GM18511 (cell line): ENCODE data around the gene RASAL2.
"Not testable (repeated sequence)": the region's sequence is repeated elsewhere in the genome, so short reads cannot be mapped to it uniquely, and the experiment has no call there.

ENCODE experiments used
- ATAC-seq: cut with Tn5 transposase; IDR thresholded peaks from one replicate; pipeline ENCODE4 v1.9.1; 2021; ENCODE audit warnings: mild to moderate bottlenecking, moderate library complexity; ENCODE audit not compliant: unreplicated experiment

RASAL2 gene

DNA sequence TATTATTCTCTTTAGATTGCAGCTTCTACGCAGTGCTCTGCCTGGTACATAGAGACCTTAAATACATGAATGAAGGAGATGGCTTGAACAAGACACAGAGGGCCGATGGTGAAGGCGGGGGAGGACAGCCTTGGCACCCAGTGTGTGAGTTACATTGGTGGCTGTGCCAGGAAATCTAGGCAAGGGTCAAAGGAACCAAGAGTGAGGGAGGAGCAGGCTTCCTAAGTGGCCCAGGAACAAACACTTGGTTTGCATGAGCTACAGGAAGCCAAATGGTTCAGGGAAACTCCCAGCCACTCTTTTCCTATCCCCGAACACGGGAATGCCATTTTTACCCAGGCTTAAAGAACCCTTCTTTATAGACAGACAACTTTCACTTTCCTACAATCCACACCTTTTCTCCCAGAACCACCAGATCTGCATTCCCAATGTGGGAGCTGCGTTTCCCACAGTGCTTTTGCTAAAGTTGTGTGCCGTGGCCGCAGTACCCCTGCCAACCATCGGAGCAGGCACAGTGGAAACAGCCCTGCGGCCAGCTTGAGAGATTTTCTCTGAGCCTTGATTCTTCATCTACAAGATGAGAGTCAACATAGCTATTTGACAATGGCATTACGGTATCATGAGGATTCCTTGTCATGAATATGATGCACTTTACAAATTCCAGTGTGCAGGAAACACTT, 406.3 kb downstream of the RASAL2 start:
- ATAC-seq, result no peak

DNA sequence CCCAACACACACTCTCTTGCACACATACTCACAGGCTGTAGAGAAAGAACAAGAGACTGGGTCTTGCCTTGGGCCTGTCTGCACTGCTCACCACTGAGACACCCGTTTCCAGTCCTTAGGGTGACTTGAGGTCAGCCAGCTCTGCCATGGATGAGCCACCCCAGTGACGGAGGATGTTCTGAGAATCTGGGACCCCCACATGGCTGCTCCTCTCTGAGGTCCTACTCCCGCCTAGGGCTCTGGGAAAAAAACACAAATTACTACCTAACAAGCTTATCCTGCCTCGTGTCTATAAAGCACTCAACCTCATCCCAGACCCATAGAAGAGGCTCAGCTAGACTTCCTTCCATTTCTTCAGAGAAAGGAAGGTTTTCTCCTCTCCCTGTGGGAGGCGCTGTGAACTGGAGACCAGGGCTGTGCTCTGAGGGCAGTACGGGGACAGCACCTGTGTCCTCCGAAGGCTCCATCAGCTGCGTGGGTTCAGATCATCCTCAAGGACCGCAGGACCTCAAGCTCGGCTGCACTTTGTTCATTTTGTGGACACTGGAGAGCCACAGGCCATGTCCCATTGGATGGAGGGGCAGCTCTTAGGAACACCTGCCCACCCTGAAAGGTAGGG, 407.1 kb downstream of the RASAL2 start:
- ATAC-seq, result no peak

DNA sequence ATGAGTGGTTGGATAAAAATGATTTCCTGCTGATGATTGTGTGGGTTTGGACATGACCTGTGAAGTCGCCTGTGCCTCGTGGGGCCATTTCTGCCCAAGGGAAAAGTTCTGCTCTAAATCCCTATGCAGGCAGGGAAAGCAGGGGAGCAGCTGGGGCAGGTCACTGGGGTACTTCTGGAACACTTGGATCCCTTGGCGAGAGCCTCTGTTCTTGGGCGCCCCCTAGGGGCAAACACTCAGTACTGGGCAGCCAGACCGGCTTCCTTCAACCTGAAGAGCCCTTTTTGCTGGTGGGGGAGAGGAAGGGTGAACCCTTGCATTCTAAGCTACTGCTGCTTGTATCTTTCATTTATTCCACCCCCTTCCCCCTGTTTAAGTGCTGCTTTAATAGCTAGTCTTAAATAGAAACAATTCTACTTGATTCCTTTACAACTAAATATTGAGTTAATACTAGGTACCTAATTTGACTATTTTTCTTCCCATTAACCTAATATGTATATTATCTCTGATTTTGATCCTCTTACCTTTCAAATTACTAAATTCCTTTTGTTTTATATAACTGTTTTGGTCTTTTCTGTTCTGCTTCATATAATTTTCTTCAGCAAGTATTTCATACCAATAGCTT, 407.9 kb downstream of the RASAL2 start:
- ATAC-seq, result peak; percentile 91

DNA sequence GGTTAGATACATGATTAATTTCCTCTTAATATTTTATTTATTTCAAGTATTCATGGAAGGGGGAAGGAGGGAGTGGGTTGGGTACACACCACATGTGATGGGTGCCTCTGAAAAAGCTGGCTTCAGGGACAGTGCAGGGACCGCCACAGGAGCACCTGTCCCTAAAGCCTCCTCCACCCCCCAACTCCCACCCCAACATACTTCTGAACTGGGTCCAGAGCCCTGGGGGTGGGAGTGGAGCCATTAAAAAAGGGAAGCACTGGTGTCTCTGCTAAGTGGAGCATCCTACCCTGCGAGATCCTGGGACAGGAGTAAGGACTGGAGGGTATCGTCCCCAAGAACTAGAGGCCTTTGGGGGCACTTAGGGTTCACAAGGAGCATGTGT, 408.4 kb downstream of the RASAL2 start:
- ATAC-seq, result no peak

- ATAC-seq, result no peak
These were observed 409.0 kb downstream of the RASAL2 start for GRCh38 chr1:178502856-178503255.

DNA sequence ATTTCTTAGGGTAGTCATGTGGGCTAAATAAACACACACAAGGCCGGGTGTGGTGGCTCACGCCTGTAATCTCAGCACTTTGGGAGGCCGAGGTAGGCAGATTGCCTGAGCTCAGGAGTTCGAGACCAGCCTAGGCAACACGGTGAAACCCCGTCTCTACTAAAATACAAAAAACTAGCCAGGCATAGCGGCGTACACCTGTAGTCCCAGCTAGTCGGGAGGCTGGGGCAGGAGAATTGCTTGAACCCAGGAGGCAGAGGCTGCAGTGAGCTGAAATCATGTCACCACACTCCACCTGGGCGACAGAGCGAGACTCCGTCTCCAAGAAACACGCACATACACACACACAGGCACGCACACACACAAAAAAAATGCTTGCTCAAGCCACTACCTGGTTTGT, 409.4 kb downstream of the RASAL2 start:
- ATAC-seq, result not testable (repeated sequence)

GRCh38 chr1:178503849-178504248, 409.9 kb downstream of the RASAL2 start:
- no peak for ATAC-seq

DNA sequence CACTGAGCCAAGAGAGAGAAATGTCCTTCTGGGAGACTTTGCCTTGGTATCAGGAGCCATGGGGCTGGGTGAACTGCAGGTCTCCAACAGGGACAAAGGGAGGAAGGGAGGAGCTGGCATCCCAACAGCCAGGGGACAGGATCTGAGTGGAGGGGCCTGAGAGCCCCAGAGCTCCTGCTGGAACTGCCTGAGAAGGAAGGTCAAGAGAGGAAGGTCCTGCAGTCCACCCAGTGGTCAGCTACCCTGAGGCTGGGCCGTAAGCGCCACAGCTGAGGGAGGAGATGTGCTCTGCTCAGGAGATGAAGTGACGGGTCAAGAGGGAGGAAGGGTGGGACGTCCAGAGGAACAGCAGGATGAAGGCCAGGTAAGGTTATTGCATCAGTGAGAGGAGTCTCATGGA, 410.4 kb downstream of the RASAL2 start:
- ATAC-seq, result no peak

DNA sequence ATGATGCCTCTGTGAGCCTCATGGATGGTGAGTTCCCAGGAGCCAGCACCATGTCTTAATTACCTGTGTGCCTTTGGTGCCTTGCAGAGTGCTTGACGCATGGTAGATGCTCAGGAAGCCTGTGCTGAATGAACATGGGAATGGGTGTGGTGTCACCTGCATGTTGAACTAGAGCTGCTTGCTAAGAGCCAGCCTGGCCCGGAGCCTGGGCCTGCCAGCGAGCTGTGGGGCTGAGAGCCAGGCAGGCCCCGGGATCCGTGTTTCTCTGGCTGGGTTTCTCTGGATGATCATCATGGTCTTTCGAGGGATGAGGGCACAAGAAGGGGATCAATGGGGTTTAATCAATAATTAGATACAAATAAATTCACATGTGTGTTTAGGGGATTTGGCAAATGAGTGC, 412.3 kb downstream of the RASAL2 start:
- no peak for ATAC-seq

GRCh38 chr1:178506669-178507068, 412.8 kb downstream of the RASAL2 start:
- ATAC-seq, result no peak

DNA sequence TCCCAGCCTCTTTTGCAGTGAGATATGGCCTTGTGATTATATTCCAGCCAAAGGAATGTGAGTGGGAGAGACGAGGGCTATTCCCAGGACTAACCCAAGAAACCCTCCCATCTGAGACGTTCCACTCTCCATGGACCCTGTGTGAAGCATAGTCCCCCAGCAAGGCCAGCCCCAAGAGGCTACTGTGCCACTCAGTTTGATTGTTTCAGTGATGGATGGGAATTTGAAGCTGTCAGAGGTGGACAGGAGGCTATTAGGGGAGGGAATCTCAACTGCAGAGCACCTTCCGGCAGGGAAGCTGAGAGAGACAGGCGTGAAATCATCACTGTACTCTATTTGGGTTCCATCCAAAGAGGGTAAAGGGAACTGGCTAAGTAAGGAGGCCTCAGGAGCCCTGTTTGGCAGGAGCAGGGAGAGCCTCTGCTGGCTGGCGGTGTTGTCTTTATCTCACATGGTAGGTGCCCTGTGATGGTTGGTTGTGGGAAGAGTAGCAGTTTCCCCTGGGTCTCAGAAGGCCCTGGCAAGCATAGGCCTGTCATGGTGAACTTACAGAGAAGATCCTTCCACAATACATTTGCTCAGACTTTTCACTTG, 415.6 kb downstream of the RASAL2 start:
- ATAC-seq, result no peak

GRCh38 chr1:178510155-178510554, 416.3 kb downstream of the RASAL2 start:
- ATAC-seq, result no peak

DNA sequence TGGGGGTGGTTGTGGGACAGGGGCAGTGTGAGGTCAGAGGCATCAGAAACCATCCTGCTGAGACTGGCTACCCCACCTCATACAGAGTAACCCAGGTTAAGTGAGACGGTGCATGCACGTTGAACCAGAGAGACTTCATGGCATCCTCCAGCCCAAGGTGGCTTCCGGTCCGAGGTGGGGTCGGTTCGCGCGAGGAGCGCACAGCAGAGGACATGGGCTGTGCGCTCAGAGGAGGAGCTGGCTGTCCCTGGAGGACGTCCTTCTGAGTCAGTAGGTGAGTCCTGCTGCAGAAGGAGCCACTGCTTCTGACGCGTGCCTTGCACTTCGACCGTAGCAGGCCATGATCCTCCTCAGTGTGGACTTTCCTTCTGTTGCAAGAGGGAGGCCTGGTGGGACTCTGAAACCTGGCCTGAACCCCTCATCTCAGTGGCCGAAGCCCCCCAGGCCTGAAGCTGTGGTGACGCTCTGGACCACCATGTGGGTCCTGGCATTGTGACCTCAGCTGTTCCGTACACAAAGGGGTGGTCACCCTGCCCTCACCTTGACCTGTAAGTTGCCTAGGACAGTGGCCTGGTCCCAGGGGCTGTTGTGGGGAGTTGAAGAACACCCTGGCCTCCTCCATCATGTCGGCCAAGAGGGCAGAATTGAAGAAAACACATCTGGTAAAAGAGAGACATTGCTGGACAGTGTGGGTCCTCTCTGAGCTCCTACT, 418.8 kb downstream of the RASAL2 start, which contains the start of gene TEX35:
Gene TEX35, plus strand, starts transcription at position 544 of the 712 bp plus-strand sequence. Its CDS starts 80 bp downstream, at position 624.
- ATAC-seq, result no peak

DNA sequence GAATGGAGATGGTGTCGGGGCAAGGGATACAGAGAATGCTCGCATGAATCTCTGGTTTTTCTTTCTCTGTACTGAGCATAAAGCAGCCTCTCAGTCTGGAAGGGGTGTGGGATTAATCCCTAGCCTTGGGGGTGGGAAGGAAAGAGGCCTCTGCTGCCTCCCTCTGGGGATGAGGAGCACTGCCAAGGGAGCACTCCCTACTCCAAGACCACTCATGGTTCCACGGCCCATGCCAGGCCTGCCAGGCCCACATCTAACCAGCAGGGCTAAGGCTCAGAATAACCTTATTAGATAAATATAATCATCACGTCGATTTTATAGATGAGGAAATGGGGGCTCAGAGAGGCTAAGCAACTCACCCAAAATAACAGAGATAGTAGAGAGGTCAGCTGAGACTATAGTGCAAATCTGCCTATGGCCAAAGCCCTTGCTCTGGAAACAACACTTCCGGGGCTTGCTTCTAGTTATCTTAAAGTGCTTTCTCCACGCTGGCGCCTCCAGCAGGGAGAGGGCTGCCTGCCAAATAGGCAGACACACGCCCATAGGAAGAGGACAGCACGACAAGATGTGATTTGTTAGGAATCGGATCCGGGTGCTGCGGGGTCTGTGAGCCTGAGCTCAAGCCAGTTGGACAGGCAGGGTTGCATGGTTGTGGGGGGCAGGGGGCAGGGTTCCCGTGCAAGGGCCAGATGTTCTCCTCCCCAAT, 419.5 kb downstream of the RASAL2 start:
- no peak for ATAC-seq

DNA sequence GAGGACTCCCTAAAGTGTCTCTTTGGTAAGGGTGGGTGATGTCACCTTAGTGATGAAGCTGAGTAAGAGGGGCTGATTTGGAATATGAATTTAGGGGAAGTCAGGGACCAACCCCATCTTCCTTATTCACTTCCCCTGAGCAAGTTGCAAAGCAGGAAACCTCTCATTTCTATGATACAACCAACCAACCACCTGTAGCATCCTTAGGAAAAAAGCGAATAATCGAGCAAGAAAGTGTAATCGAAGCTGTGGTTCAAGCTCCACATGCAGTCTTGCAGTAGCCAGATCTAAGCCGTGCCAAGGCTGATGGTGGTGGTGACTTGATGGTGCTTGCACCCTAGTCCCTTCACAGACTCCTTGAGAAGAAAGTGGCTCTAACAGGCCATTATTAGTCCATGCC, 422.2 kb downstream of the RASAL2 start:
- no peak for ATAC-seq

- ATAC-seq, result no peak
These were observed 425.0 kb downstream of the RASAL2 start for GRCh38 chr1:178518894-178519293.

DNA sequence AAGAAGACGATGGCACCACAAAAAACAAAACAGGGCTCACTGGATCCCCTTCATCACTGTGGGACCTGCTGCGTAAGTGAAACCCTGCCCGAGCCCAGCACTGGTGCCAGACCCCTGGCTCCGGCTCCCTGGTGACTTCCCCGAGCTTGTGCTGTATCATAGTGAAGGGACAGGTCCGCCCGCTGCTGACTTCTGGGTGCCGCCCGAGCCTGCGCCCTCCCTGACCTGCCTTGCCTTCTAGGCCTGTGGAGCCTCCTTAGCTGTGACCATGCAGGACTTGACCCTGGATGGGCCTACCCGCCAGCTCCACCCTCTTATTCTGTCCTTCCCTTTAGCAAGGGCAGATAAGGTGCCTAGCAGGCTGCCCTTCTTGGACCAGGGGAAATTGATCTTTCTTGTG, 426.9 kb downstream of the RASAL2 start:
- ATAC-seq, result no peak

DNA sequence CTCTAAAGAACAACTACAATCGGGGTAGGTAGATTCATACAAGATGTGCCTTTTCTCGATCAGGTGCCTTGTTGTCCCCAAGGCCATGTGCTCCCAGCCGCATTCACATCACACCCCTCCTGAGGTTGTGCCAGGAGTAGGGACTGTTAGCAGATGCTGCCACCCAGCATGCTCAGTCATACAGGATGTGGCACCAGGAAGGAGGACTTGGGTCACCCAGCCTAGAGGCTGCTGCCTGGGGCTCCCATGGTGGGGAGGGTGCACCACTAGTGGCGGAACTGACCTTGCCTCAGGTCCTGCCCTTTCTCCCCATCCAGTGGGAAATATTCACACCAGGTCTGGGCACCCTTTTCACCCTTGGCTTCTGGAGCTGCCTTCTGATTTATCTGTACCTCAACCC, 427.3 kb downstream of the RASAL2 start:
- no peak for ATAC-seq

- no peak for ATAC-seq
These were observed 433.2 kb downstream of the RASAL2 start for GRCh38 chr1:178527117-178527516.

- no peak for ATAC-seq
These were observed 434.5 kb downstream of the RASAL2 start for GRCh38 chr1:178528228-178528952.
